SK-N-SH treated with all-trans-retinoic acid at 6 μM for 48 hours (cell line): ENCODE results near the gene SUCLA2.

ENCODE experiments used
- BACH2 ChIP-seq: fragments of 250-450 bp; sonication (Bioruptor Pico); IDR thresholded peaks from 2 replicates; pipeline ENCODE4 v1.9.0; 2021; ENCODE audit warnings: mild to moderate bottlenecking, borderline replicate concordance
- CSDC2 ChIP-seq: fragments of 250-450 bp; sonication (Bioruptor Pico); IDR thresholded peaks from 2 replicates; pipeline ENCODE4 v1.5.0; 2020; ENCODE audit warnings: mild to moderate bottlenecking, moderate library complexity
- POU6F1 ChIP-seq: fragments of 250-450 bp; sonication (Bioruptor Pico); IDR thresholded peaks from 2 replicates; pipeline ENCODE4 v1.8.0; 2021; ENCODE audit warnings: low read depth, mild to moderate bottlenecking, moderate library complexity, borderline replicate concordance
- PPARA ChIP-seq: fragments of 250-450 bp; sonication (Bioruptor Pico); IDR thresholded peaks from 2 replicates; pipeline ENCODE4 v1.5.0; 2020; ENCODE audit warnings: mild to moderate bottlenecking, borderline replicate concordance
- SNAI2 ChIP-seq: fragments of 250-450 bp; sonication (Bioruptor Pico); IDR thresholded peaks from 2 replicates; pipeline ENCODE4 v1.5.0; 2020; ENCODE audit warnings: mild to moderate bottlenecking, moderate library complexity
- TCF4 ChIP-seq: fragments of 250-450 bp; sonication (Bioruptor Pico); IDR thresholded peaks from 2 replicates; pipeline ENCODE4 v1.8.0; 2021; ENCODE audit warnings: mild to moderate bottlenecking, moderate library complexity, borderline replicate concordance
- ZFP3 ChIP-seq: fragments of 250-450 bp; sonication (Bioruptor Pico); IDR thresholded peaks from 2 replicates; pipeline ENCODE4 v1.5.0; 2020; ENCODE audit warnings: mild to moderate bottlenecking, moderate library complexity
- ZFP30 ChIP-seq: fragments of 450-650 bp; formaldehyde crosslinking; IDR thresholded peaks from 2 replicates; pipeline ENCODE4 v1.5.0; 2022; ENCODE audit warnings: mild to moderate bottlenecking, moderate library complexity
- ZNF8 ChIP-seq: fragments of 450-650 bp; formaldehyde crosslinking; IDR thresholded peaks from 2 replicates; pipeline ENCODE4 v1.5.0; 2020; ENCODE audit warnings: mild to moderate bottlenecking, moderate library complexity
- TF ChIP-seq, protein P1 (sequence below): fragments of 250-450 bp; sonication (Bioruptor Pico); IDR thresholded peaks from 2 replicates; pipeline ENCODE4 v1.8.0; 2020; ENCODE audit warnings: mild to moderate bottlenecking, moderate library complexity, borderline replicate concordance
- TF ChIP-seq, protein P2 (sequence below): fragments of 250-450 bp; sonication (Bioruptor Pico); IDR thresholded peaks from 2 replicates; pipeline ENCODE4 v1.5.0; 2020; ENCODE audit warnings: mild to moderate bottlenecking, moderate library complexity

DNA sequence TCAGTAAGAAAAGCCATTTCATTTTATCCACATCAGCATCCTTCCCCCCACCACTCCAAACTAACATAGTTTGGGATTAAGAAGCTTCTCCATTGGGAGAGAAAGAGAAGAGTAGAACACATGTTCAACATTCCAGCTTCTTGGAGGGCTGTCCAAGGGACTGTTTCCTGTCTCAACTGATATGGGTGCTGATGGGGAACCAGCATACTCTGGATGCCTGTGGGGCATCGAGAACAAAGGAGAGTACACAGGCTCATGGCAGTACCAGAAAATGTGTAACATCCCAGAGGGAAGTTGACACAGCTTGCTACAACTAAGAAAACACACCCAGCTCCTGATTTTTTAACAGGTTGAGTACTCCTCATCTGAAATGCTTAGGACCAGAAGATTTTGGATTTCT lies 24.7 kb downstream of the SUCLA2 start:
- TF ChIP-seq CSDC2 (CRISPR knock-in tag) = no peak
- no peak for TF ChIP-seq ZFP3 (CRISPR knock-in tag)
- no peak for TF ChIP-seq TCF4
- TF ChIP-seq, protein P1, sequence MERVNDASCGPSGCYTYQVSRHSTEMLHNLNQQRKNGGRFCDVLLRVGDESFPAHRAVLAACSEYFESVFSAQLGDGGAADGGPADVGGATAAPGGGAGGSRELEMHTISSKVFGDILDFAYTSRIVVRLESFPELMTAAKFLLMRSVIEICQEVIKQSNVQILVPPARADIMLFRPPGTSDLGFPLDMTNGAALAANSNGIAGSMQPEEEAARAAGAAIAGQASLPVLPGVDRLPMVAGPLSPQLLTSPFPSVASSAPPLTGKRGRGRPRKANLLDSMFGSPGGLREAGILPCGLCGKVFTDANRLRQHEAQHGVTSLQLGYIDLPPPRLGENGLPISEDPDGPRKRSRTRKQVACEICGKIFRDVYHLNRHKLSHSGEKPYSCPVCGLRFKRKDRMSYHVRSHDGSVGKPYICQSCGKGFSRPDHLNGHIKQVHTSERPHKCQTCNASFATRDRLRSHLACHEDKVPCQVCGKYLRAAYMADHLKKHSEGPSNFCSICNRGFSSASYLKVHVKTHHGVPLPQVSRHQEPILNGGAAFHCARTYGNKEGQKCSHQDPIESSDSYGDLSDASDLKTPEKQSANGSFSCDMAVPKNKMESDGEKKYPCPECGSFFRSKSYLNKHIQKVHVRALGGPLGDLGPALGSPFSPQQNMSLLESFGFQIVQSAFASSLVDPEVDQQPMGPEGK (CRISPR knock-in tag) = no peak
- no peak for TF ChIP-seq ZNF8 (CRISPR knock-in tag)
- TF ChIP-seq ZFP30 = no peak
- no peak for TF ChIP-seq SNAI2 (CRISPR knock-in tag)
- TF ChIP-seq BACH2 (CRISPR knock-in tag) = no peak
- TF ChIP-seq, protein P2, sequence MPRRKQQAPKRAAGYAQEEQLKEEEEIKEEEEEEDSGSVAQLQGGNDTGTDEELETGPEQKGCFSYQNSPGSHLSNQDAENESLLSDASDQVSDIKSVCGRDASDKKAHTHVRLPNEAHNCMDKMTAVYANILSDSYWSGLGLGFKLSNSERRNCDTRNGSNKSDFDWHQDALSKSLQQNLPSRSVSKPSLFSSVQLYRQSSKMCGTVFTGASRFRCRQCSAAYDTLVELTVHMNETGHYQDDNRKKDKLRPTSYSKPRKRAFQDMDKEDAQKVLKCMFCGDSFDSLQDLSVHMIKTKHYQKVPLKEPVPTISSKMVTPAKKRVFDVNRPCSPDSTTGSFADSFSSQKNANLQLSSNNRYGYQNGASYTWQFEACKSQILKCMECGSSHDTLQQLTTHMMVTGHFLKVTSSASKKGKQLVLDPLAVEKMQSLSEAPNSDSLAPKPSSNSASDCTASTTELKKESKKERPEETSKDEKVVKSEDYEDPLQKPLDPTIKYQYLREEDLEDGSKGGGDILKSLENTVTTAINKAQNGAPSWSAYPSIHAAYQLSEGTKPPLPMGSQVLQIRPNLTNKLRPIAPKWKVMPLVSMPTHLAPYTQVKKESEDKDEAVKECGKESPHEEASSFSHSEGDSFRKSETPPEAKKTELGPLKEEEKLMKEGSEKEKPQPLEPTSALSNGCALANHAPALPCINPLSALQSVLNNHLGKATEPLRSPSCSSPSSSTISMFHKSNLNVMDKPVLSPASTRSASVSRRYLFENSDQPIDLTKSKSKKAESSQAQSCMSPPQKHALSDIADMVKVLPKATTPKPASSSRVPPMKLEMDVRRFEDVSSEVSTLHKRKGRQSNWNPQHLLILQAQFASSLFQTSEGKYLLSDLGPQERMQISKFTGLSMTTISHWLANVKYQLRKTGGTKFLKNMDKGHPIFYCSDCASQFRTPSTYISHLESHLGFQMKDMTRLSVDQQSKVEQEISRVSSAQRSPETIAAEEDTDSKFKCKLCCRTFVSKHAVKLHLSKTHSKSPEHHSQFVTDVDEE (CRISPR knock-in tag) = no peak
- no peak for TF ChIP-seq POU6F1 (CRISPR knock-in tag)
- TF ChIP-seq PPARA (CRISPR knock-in tag) = no peak
